Esophagus squamous epithelium (tissue), 5 donors: Measurements from ENCODE around the gene C2CD2. TPM values are rescaled to one million over a fixed set of nuclear protein-coding genes. Genes with fewer than 3 reads are reported as not detected.

ENCODE experiments used
- DNase-seq: peaks from one replicate; lab custom pipeline; 2025; lab: John Stamatoyannopoulos, UW
- H3K27ac ChIP-seq, 4 donors: fragments of 200-600 bp; sonication (generic); one replicate each; pipeline ENCODE4 v1.5.1; 2016 to 2019; ENCODE audit warnings: mild to moderate bottlenecking in 1 of 4
- H3K27me3 ChIP-seq, 4 donors: fragments of 200-600 bp; sonication (generic); 1 replicate in 3 of 4; 2 replicates in 1 of 4; pipeline versions ENCODE4 v1.5.1 to v1.6.0; 2017 to 2021; ENCODE audit warnings: antibody characterized with exemption in 1 of 4
- H3K36me3 ChIP-seq, 3 donors: fragments of 200-600 bp; sonication (generic); one replicate each; pipeline ENCODE4 v1.5.1; 2016 to 2019
- H3K4me1 ChIP-seq, 3 donors: fragments of 200-600 bp; sonication (generic); one replicate each; pipeline ENCODE4 v1.5.1; 2017 to 2019
- H3K4me3 ChIP-seq, 4 donors: fragments of 200-600 bp; sonication (generic); 1 replicate in 3 of 4; 2 replicates in 1 of 4; pipeline ENCODE4 v1.5.1; 2016 to 2019; ENCODE audit warnings: mild to moderate bottlenecking in 2 of 4, moderate library complexity in 1 of 4
- H3K9me3 ChIP-seq, 3 donors: fragments of 200-600 bp; sonication (generic); one replicate each; pipeline ENCODE4 v1.5.1; 2016 to 2019
- POLR2A ChIP-seq, 4 donors: fragments of 450-650 bp; IDR thresholded peaks; one replicate each; pipeline ENCODE4 v1.6.1; 2017; ENCODE audit warnings: antibody characterized with exemption in 4 of 4, mild to moderate bottlenecking in 4 of 4, moderate library complexity in 3 of 4
- WGBS, 2 donors: methylation state at CpG; one replicate each; pipeline ENCODE4 v1.1.5; 2018; 5-methylcytosine and 5-hydroxymethylcytosine counted together
- intact Hi-C: fragments of 100-400 bp; cut with DNase I; formaldehyde crosslinking; loops from one replicate; pipeline ENCODE4 v1.15.0; 2022
- total RNA-seq, 4 donors: library from RNA; depleted of rRNA; stranded (reverse); fragments of >200 nt; gene quantifications; one replicate each; pipeline ENCODE4 v1.1.0, GENCODE V29; 2016
- TF ChIP-seq, protein P1 (sequence below), 6 experiments: fragments of 450-650 bp in 4 of 6; fragments of 200-600 bp in 2 of 6; sonication (generic) in 2 of 6; IDR thresholded peaks; one replicate each; pipeline ENCODE4 v1.5.1; 2016 to 2019; ENCODE audit warnings: antibody characterized with exemption in 6 of 6, mild to moderate bottlenecking in 4 of 6, moderate library complexity in 4 of 6
- donor health status: DM: yes; HTN: yes; CAD: no.

Gene C2CD2
- total RNA-seq, 4 donors from 2014 or later = 13.6 to 21.2 (median 15.6) TPM

GRCh38 chr21:41966872-41967621, 13.2 kb upstream of the C2CD2 start:
- Histone ChIP-seq H3K4me3 (no peak overlapping the region), H3K27me3 (no peaks in the 10 kb centered on the region), H3K9me3 (no peaks in the 10 kb centered on the region), H3K27ac (no peak overlapping the region), H3K36me3 (no peaks in the 10 kb centered on the region), H3K4me1 (peaks cover 4 to 50% (median 4%) of the 10 kb centered on the region in 3 donors)
- 88 to 90% methylated on average over 7 to 8 of the region's 10 CpGs for WGBS, 2 donors
- DNase-seq = no peak
- no peak for TF ChIP-seq POLR2A (IDR thresholded peaks at IDR 0.05)
- TF ChIP-seq, protein P1, sequence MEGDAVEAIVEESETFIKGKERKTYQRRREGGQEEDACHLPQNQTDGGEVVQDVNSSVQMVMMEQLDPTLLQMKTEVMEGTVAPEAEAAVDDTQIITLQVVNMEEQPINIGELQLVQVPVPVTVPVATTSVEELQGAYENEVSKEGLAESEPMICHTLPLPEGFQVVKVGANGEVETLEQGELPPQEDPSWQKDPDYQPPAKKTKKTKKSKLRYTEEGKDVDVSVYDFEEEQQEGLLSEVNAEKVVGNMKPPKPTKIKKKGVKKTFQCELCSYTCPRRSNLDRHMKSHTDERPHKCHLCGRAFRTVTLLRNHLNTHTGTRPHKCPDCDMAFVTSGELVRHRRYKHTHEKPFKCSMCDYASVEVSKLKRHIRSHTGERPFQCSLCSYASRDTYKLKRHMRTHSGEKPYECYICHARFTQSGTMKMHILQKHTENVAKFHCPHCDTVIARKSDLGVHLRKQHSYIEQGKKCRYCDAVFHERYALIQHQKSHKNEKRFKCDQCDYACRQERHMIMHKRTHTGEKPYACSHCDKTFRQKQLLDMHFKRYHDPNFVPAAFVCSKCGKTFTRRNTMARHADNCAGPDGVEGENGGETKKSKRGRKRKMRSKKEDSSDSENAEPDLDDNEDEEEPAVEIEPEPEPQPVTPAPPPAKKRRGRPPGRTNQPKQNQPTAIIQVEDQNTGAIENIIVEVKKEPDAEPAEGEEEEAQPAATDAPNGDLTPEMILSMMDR (IDR thresholded peaks at IDR 0.05) = no peak
- intact Hi-C loops = no loop called here

GRCh38 chr21:41966041-41966833, 12.4 kb upstream of the C2CD2 start:
- intact Hi-C loops = no loop called here

GRCh38 chr21:41965461-41966013, 11.7 kb upstream of the C2CD2 start:
- WGBS, 2 donors = 82 to 90% methylated on average over 10 of the region's 10 CpGs
- TF ChIP-seq POLR2A (IDR thresholded peaks at IDR 0.05) = no peak
- TF ChIP-seq, protein P1 (IDR thresholded peaks at IDR 0.05) = no peak
- H3K27ac ChIP-seq = peak overlapping the region in 1 of 4 donors; percentile 44
- intact Hi-C loops = no loop called here
- H3K4me1 ChIP-seq = peaks cover 4 to 47% (median 4%) of the 10 kb centered on the region in 3 donors
- H3K9me3 ChIP-seq = no peaks in the 10 kb centered on the region
- H3K27me3 ChIP-seq = peaks cover 0 to 3% (median 0%) of the 10 kb centered on the region in 4 donors
- H3K4me3 ChIP-seq = no peak overlapping the region
- no peaks in the 10 kb centered on the region for H3K36me3 ChIP-seq
- DNase-seq = no peak

More at GRCh38 chr21:41966041-41966833, 12.4 kb upstream of the C2CD2 start:
- H3K36me3 ChIP-seq = no peaks in the 10 kb centered on the region
- WGBS, 2 donors = 56 to 65% methylated on average over 7 to 11 of the region's 11 CpGs
- no peak for DNase-seq
- H3K9me3 ChIP-seq = no peaks in the 10 kb centered on the region
- peaks cover 4 to 50% (median 4%) of the 10 kb centered on the region in 3 donors for H3K4me1 ChIP-seq
- TF ChIP-seq POLR2A (IDR thresholded peaks at IDR 0.05) = no peak
- H3K27me3 ChIP-seq = peaks cover 0 to 3% (median 0%) of the 10 kb centered on the region in 4 donors
- H3K27ac ChIP-seq = peak overlapping the region in 1 of 4 donors; percentile 44
- H3K4me3 ChIP-seq = no peak overlapping the region

GRCh38 chr21:41965045-41965444, 11.2 kb upstream of the C2CD2 start:
- Histone ChIP-seq H3K27ac (no peak overlapping the region), H3K4me3 (no peak overlapping the region), H3K9me3 (no peaks in the 10 kb centered on the region), H3K27me3 (peaks cover 0 to 3% (median 0%) of the 10 kb centered on the region in 4 donors), H3K36me3 (no peaks in the 10 kb centered on the region), H3K4me1 (peaks cover 4 to 47% (median 4%) of the 10 kb centered on the region in 3 donors)
- DNase-seq = no peak
- 59 to 74% methylated on average over 5 of the region's 5 CpGs for WGBS, 2 donors
- intact Hi-C loops = no loop called here
- no peak for TF ChIP-seq POLR2A (IDR thresholded peaks at IDR 0.05)
- TF ChIP-seq, protein P1 (IDR thresholded peaks at IDR 0.05) = no peak

DNA sequence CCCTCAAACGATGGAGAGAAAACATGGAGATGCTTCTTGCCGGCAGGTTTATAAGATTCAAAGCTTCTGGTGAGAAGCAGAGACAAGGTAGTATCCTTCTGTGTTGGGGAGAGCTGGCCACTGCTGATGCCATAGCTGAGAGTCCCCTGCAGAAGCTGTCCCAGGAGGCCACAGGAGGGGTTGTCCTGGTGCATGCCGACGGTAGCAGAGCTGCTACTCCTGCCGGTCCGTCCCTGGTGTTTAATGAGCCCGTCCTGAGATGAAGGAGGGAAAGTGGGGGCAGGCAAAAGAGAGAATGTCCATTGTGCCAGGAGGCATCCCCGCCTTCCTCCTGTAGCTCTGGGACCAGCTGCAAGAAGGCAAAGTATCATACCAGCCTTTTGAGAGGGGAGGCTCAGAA, 10.4 kb upstream of the C2CD2 start:
- no peak for TF ChIP-seq POLR2A (IDR thresholded peaks at IDR 0.05)
- TF ChIP-seq, protein P1 (IDR thresholded peaks at IDR 0.05) = no peak
- intact Hi-C loops = no loop called here
- Histone ChIP-seq H3K9me3 (no peaks in the 10 kb centered on the region), H3K27ac (no peak overlapping the region), H3K36me3 (no peaks in the 10 kb centered on the region), H3K4me1 (peaks cover 5 to 55% (median 7%) of the 10 kb centered on the region in 3 donors), H3K4me3 (no peak overlapping the region), H3K27me3 (peaks cover 0 to 3% (median 0%) of the 10 kb centered on the region in 4 donors)
- WGBS, 2 donors = 73 to 78% methylated on average over 3 to 5 of the region's 8 CpGs
- DNase-seq = no peak
